HepG2 (cell line): ENCODE data around the gene NELFB. TPM values are rescaled to one million over a fixed set of nuclear protein-coding genes. Genes with fewer than 3 reads are reported as not detected.
A peak's percentile ranks its signal among the peaks of the same experiment; 100 is the strongest.

Experiments used
- CREB1 ChIP-seq, 2 experiments: fragments of 450-650 bp in 1 of 2; IDR thresholded peaks; 2 replicates each; pipeline ENCODE4 v1.6.1; 2016 to 2017; ENCODE audit warnings: control low read depth in 1 of 2, mild to moderate bottlenecking in 1 of 2, missing compliant biosample characterization in 1 of 2, missing genetic modification characterization in 1 of 2
- ELF3 ChIP-seq: IDR thresholded peaks from 2 replicates; pipeline ENCODE4 v1.6.1; 2016; ENCODE audit warnings: missing genetic modification reagents, missing compliant biosample characterization
- ESRRA ChIP-seq: sonication (generic); formaldehyde crosslinking; IDR thresholded peaks from 2 replicates; pipeline ENCODE4 v1.5.1; 2020; ENCODE audit warnings: mild to moderate bottlenecking, low read depth, missing genetic modification reagents
- HINFP ChIP-seq: sonication (generic); formaldehyde crosslinking; IDR thresholded peaks from 2 replicates; pipeline ENCODE4 v1.4.0; 2020; ENCODE audit warnings: low read depth, mild to moderate bottlenecking, missing genetic modification reagents
- HIVEP1 ChIP-seq: sonication (generic); formaldehyde crosslinking; IDR thresholded peaks from 2 replicates; pipeline ENCODE4 v1.4.0; 2020; ENCODE audit warnings: mild to moderate bottlenecking, missing genetic modification reagents
- HNRNPLL ChIP-seq: fragments of 200-400 bp; formaldehyde crosslinking; IDR thresholded peaks from 2 replicates; pipeline ENCODE4 v1.6.1; 2017; ENCODE audit warnings: mild to moderate bottlenecking, low read depth, low read length; ENCODE audit not compliant: poor library complexity, severe bottlenecking
- HOXA5 ChIP-seq: sonication (generic); formaldehyde crosslinking; IDR thresholded peaks from 2 replicates; pipeline ENCODE4 v1.4.0; 2020; ENCODE audit warnings: missing genetic modification reagents
- KLF6 ChIP-seq: IDR thresholded peaks from 2 replicates; pipeline ENCODE4 v1.8.0; 2016; ENCODE audit warnings: missing biosample characterization, missing genetic modification reagents
- MYPOP ChIP-seq: sonication (generic); formaldehyde crosslinking; IDR thresholded peaks from 2 replicates; pipeline ENCODE4 v1.8.1; 2023; ENCODE audit warnings: mild to moderate bottlenecking, moderate library complexity, missing genetic modification reagents
- NR2F1 ChIP-seq, 2 experiments: fragments of 450-650 bp in 1 of 2; formaldehyde crosslinking in 1 of 2; IDR thresholded peaks; 2 replicates each; pipeline versions ENCODE4 v1.5.0 to v1.6.1; 2016 to 2020; ENCODE audit warnings: mild to moderate bottlenecking in 1 of 2, missing compliant biosample characterization in 1 of 2, missing genetic modification reagents in 1 of 2, moderate library complexity in 1 of 2
- PBX2 ChIP-seq: IDR thresholded peaks from 2 replicates; pipeline ENCODE4 v1.6.1; 2016; ENCODE audit warnings: control low read depth
- SALL1 ChIP-seq: sonication (generic); formaldehyde crosslinking; IDR thresholded peaks from 2 replicates; pipeline ENCODE4 v1.8.0; 2022; ENCODE audit warnings: mild to moderate bottlenecking, missing genetic modification reagents
- SNAPC2 ChIP-seq: sonication (generic); formaldehyde crosslinking; IDR thresholded peaks from 2 replicates; pipeline ENCODE4 v1.8.1; 2022; ENCODE audit warnings: mild to moderate bottlenecking, missing genetic modification reagents
- ZBTB38 ChIP-seq: sonication (generic); formaldehyde crosslinking; IDR thresholded peaks from 2 replicates; pipeline ENCODE4 v1.5.1; 2020; ENCODE audit warnings: mild to moderate bottlenecking, missing genetic modification reagents
- ZKSCAN1 ChIP-seq: fragments of 150-350 bp; IDR thresholded peaks from 2 replicates; pipeline ENCODE4 v1.6.1; 2014; ENCODE audit warnings: low read length
- ZNF12 ChIP-seq: sonication (generic); formaldehyde crosslinking; IDR thresholded peaks from 2 replicates; pipeline ENCODE4 v1.5.0; 2020; ENCODE audit warnings: missing genetic modification reagents
- ZNF30 ChIP-seq: sonication (generic); formaldehyde crosslinking; IDR thresholded peaks from 2 replicates; pipeline ENCODE4 v1.5.0; 2020; ENCODE audit warnings: mild to moderate bottlenecking, missing genetic modification reagents
- ZNF333 ChIP-seq: sonication (generic); formaldehyde crosslinking; IDR thresholded peaks from 2 replicates; pipeline ENCODE4 v1.4.0; 2020; ENCODE audit warnings: mild to moderate bottlenecking, missing genetic modification reagents, borderline replicate concordance
- ZNF484 ChIP-seq: sonication (generic); formaldehyde crosslinking; IDR thresholded peaks from 2 replicates; pipeline ENCODE4 v1.5.1; 2020; ENCODE audit warnings: mild to moderate bottlenecking, low read depth, missing genetic modification reagents, borderline replicate concordance
- ZNF503 ChIP-seq: sonication (generic); formaldehyde crosslinking; IDR thresholded peaks from 2 replicates; pipeline ENCODE4 v1.4.0; 2020; ENCODE audit warnings: missing genetic modification reagents
- ZNF547 ChIP-seq: sonication (generic); formaldehyde crosslinking; IDR thresholded peaks from 2 replicates; pipeline ENCODE4 v1.5.1; 2020; ENCODE audit warnings: mild to moderate bottlenecking, missing genetic modification reagents
- ZNF549 ChIP-seq: sonication (generic); formaldehyde crosslinking; IDR thresholded peaks from 2 replicates; pipeline ENCODE4 v1.5.0; 2020; ENCODE audit warnings: missing genetic modification reagents
- ZNF670 ChIP-seq: sonication (generic); formaldehyde crosslinking; IDR thresholded peaks from 2 replicates; pipeline ENCODE4 v1.8.0; 2022; ENCODE audit warnings: mild to moderate bottlenecking, missing genetic modification reagents, borderline replicate concordance
- ZNF777 ChIP-seq: sonication (generic); formaldehyde crosslinking; IDR thresholded peaks from 2 replicates; pipeline ENCODE4 v1.4.0; 2020; ENCODE audit warnings: missing genetic modification reagents
- ZNF839 ChIP-seq: sonication (generic); formaldehyde crosslinking; IDR thresholded peaks from 2 replicates; pipeline ENCODE4 v1.4.0; 2020; ENCODE audit warnings: missing genetic modification reagents, mild to moderate bottlenecking, borderline replicate concordance
- polyA plus RNA-seq, 8 experiments: library from polyadenylated mRNA; depleted of rRNA in 3 of 8; stranded (reverse) in 7 of 8; unstranded in 1 of 8; fragments of >200 nt; fragmentation: Illumina TruSeq in 4 of 8; extraction: Trizol in 4 of 8; gene quantifications; 2 replicates each; pipeline versions ENCODE4 v1.2.1 to v1.2.3, GENCODE V29; 2011 to 2016; ENCODE audit warnings: low read depth in 4 of 8, missing spikeins in 1 of 8, mixed read lengths in 1 of 8; ENCODE audit not compliant: insufficient read depth in 1 of 8
- total RNA-seq, 5 experiments: library from RNA; depleted of rRNA; stranded (reverse); fragments of >200 nt; fragmentation: Illumina TruSeq; extraction: Trizol; gene quantifications; 2 replicates each; pipeline ENCODE4 v1.2.3, GENCODE V29; 2016; ENCODE audit warnings: low read depth in 1 of 5

The NELFB gene
- total and polyA plus RNA-seq, 2 of the 13 experiments (the other 11 are each of a cell fraction or from before 2014, with no cell fraction given) = 26.5 to 45.8 TPM

GRCh38 chr9:137301081-137301947, 46.2 kb downstream of the NELFB start (continued):
- TF ChIP-seq HOXA5 (CRISPR knock-in tag) (no peak), ZNF333 (CRISPR knock-in tag) (no peak), ZNF503 (no peak), ESRRA (CRISPR knock-in tag) (no peak), ZBTB38 (CRISPR knock-in tag) (0 out of 2 replicates have a peak, but pooled peaks have one; percentile 21), CREB1 (IDR thresholded peaks at IDR 0.05) (no peak), CREB1 (CRISPR knock-in tag; IDR thresholded peaks at IDR 0.05) (no peak), ZNF777 (CRISPR knock-in tag) (peak; percentile 98), PBX2 (CRISPR knock-in tag) (no peak), SNAPC2 (CRISPR knock-in tag) (no peak), ZNF12 (CRISPR knock-in tag) (0 out of 2 replicates have a peak, but pooled peaks have one; percentile 22), ZNF549 (CRISPR knock-in tag) (no peak), SALL1 (no peak), ZNF30 (no peak), ZNF484 (CRISPR knock-in tag) (no peak), HIVEP1 (CRISPR knock-in tag) (no peak), HNRNPLL (peak; percentile 63), ZNF547 (peak; percentile 41; the same call in 1 of the 2 replicates), NR2F1 (CRISPR knock-in tag; IDR thresholded peaks at IDR 0.05) (no peak), ELF3 (no peak), ZNF670 (CRISPR knock-in tag) (no peak), KLF6 (CRISPR knock-in tag) (0 out of 2 replicates have a peak, but pooled peaks have one; percentile 17), ZKSCAN1 (no peak), MYPOP (CRISPR knock-in tag) (peak; percentile 33; the same call in 1 of the 2 replicates), HINFP (CRISPR knock-in tag) (no peak), ZNF839 (CRISPR knock-in tag) (no peak)
